HepG2 (cell line): ENCODE measurements around the gene SUCLG2. TPM values are rescaled to one million over a fixed set of nuclear protein-coding genes. Genes with fewer than 3 reads are reported as not detected.

Source experiments
- CBFB ChIP-seq: sonication (generic); formaldehyde crosslinking; IDR thresholded peaks from 2 replicates; pipeline ENCODE4 v1.4.0; 2020; ENCODE audit warnings: missing genetic modification reagents
- E2F5 ChIP-seq: sonication (generic); formaldehyde crosslinking; conservative IDR thresholded peaks from 2 replicates; pipeline ENCODE4 v1.4.0; 2020; ENCODE audit warnings: missing genetic modification reagents
- HNF1B ChIP-seq: sonication (generic); formaldehyde crosslinking; IDR thresholded peaks from 2 replicates; pipeline ENCODE4 v1.5.1; 2020; ENCODE audit warnings: mild to moderate bottlenecking, moderate library complexity, missing genetic modification reagents
- KDM4B ChIP-seq: sonication (generic); formaldehyde crosslinking; IDR thresholded peaks from 2 replicates; pipeline ENCODE4 v1.4.0; 2020; ENCODE audit warnings: missing genetic modification reagents
- KLF12 ChIP-seq: sonication (generic); formaldehyde crosslinking; IDR thresholded peaks from 2 replicates; pipeline ENCODE4 v1.4.0; 2020; ENCODE audit warnings: missing genetic modification reagents, borderline replicate concordance
- MED13 ChIP-seq: sonication (generic); formaldehyde crosslinking; IDR thresholded peaks from 2 replicates; pipeline ENCODE4 v1.5.0; 2020; ENCODE audit warnings: missing genetic modification reagents
- MEIS1 ChIP-seq: sonication (generic); formaldehyde crosslinking; IDR thresholded peaks from 2 replicates; pipeline ENCODE4 v1.9.0; 2021; ENCODE audit warnings: mild to moderate bottlenecking, missing genetic modification reagents, moderate library complexity, borderline replicate concordance
- MLXIP ChIP-seq: sonication (generic); formaldehyde crosslinking; IDR thresholded peaks from 2 replicates; pipeline ENCODE4 v1.9.0; 2021; ENCODE audit warnings: missing genetic modification reagents, borderline replicate concordance
- NFYC ChIP-seq: IDR thresholded peaks from 2 replicates; pipeline ENCODE4 v1.6.1; 2016; ENCODE audit warnings: missing genetic modification reagents, missing compliant biosample characterization
- PRDM15 ChIP-seq: sonication (generic); formaldehyde crosslinking; IDR thresholded peaks from 2 replicates; pipeline ENCODE4 v1.4.0; 2020; ENCODE audit warnings: missing genetic modification reagents
- REXO4 ChIP-seq: sonication (generic); formaldehyde crosslinking; IDR thresholded peaks from 2 replicates; pipeline ENCODE4 v1.8.0; 2022; ENCODE audit warnings: missing genetic modification reagents, mild to moderate bottlenecking, borderline replicate concordance
- SATB2 ChIP-seq: sonication (generic); formaldehyde crosslinking; IDR thresholded peaks from 2 replicates; pipeline ENCODE4 v1.5.0; 2020; ENCODE audit warnings: missing genetic modification reagents
- STAG1 ChIP-seq: sonication (generic); formaldehyde crosslinking; IDR thresholded peaks from 2 replicates; pipeline ENCODE4 v1.4.0; 2020; ENCODE audit warnings: missing genetic modification reagents
- TBX3 ChIP-seq: fragments of 450-650 bp; IDR thresholded peaks from 2 replicates; pipeline ENCODE4 v1.6.1; 2017; ENCODE audit warnings: antibody characterized with exemption, mild to moderate bottlenecking, inconsistent platforms, borderline replicate concordance
- ZNF598 ChIP-seq: sonication (generic); formaldehyde crosslinking; IDR thresholded peaks from 2 replicates; pipeline ENCODE4 v1.5.1; 2020; ENCODE audit warnings: mild to moderate bottlenecking, missing genetic modification reagents, borderline replicate concordance
- ZNF704 ChIP-seq: sonication (generic); formaldehyde crosslinking; IDR thresholded peaks from 2 replicates; pipeline ENCODE4 v1.8.1; 2023; ENCODE audit warnings: mild to moderate bottlenecking, inconsistent platforms, moderate library complexity, missing genetic modification reagents, borderline replicate concordance
- ZSCAN30 ChIP-seq: sonication (generic); formaldehyde crosslinking; IDR thresholded peaks from 2 replicates; pipeline ENCODE4 v1.5.0; 2020; ENCODE audit warnings: mild to moderate bottlenecking, missing genetic modification reagents
- ZSCAN31 ChIP-seq: sonication (generic); formaldehyde crosslinking; IDR thresholded peaks from 2 replicates; pipeline ENCODE4 v1.5.0; 2020; ENCODE audit warnings: low read depth, mild to moderate bottlenecking, missing genetic modification reagents
- polyA plus RNA-seq, 8 experiments: library from polyadenylated mRNA; depleted of rRNA in 3 of 8; stranded (reverse) in 7 of 8; unstranded in 1 of 8; fragments of >200 nt; fragmentation: Illumina TruSeq in 4 of 8; extraction: Trizol in 4 of 8; gene quantifications; 2 replicates each; pipeline versions ENCODE4 v1.2.1 to v1.2.3, GENCODE V29; 2011 to 2016; ENCODE audit warnings: low read depth in 4 of 8, missing spikeins in 1 of 8, mixed read lengths in 1 of 8; ENCODE audit not compliant: insufficient read depth in 1 of 8
- total RNA-seq, 5 experiments: library from RNA; depleted of rRNA; stranded (reverse); fragments of >200 nt; fragmentation: Illumina TruSeq; extraction: Trizol; gene quantifications; 2 replicates each; pipeline ENCODE4 v1.2.3, GENCODE V29; 2016; ENCODE audit warnings: low read depth in 1 of 5

SUCLG2 gene
- total and polyA plus RNA-seq, 2 of the 13 experiments (the other 11 are each of a cell fraction or from before 2014, with no cell fraction given): 21.4 to 64.9 TPM

GRCh38 chr3:67647390-67647878 is 7.0 kb downstream of the SUCLG2 start (continued):
- peak; percentile 27; the same call in 1 of the 2 replicates for TF ChIP-seq HNF1B (CRISPR knock-in tag)
- TF ChIP-seq PRDM15 (CRISPR knock-in tag): no peak
- TF ChIP-seq MLXIP (CRISPR knock-in tag): no peak
- no peak for TF ChIP-seq SATB2 (CRISPR knock-in tag)
- no peak for TF ChIP-seq KDM4B
- no peak for TF ChIP-seq ZNF598
- no peak for TF ChIP-seq KLF12
- TF ChIP-seq CBFB (CRISPR knock-in tag): 0 out of 2 replicates have a peak, but pooled peaks have one; percentile 41
- TF ChIP-seq ZNF704 (CRISPR knock-in tag): no peak
- no peak for TF ChIP-seq ZSCAN31 (CRISPR knock-in tag)
- no peak for TF ChIP-seq ZSCAN30 (CRISPR knock-in tag)
- no peak for TF ChIP-seq STAG1 (CRISPR knock-in tag)
- no peak for TF ChIP-seq E2F5
- no peak for TF ChIP-seq NFYC (CRISPR knock-in tag)
- TF ChIP-seq MED13 (CRISPR knock-in tag): peak; percentile 59; the same call in 1 of the 2 replicates
- TF ChIP-seq TBX3: peak; percentile 74; the same call in 1 of the 2 replicates
- no peak for TF ChIP-seq REXO4 (CRISPR knock-in tag)
- TF ChIP-seq MEIS1 (CRISPR knock-in tag): 0 out of 2 replicates have a peak, but pooled peaks have one; percentile 30
